Astrocyte (in vitro differentiated cells and primary cell): ENCODE measurements around the gene POLR1G. TPM values are rescaled to one million over a fixed set of nuclear protein-coding genes. Genes with fewer than 3 reads are reported as not detected.

Experiments
- DNase-seq: peaks from one replicate; pipeline ENCODE4 v3.0.0-alpha.2; 2010; ENCODE audit warnings: low read depth
- FAIRE-seq: peaks from 2 replicates; lab custom pipeline; 2011; peaks lifted over from hg19 to GRCh38; lab: Jason Lieb, UNC
- H2AFZ ChIP-seq: 2 replicates; pipeline ENCODE4 v1.6.0; 2012; ENCODE audit warnings: low read depth, low read length, inconsistent platforms
- H3K27ac ChIP-seq: 2 replicates; pipeline ENCODE4 v1.5.1; 2011; ENCODE audit warnings: low read depth, low read length, inconsistent platforms
- H3K27me3 ChIP-seq: 2 replicates; pipeline ENCODE4 v1.6.0; 2011; ENCODE audit warnings: low read length, inconsistent platforms; ENCODE audit not compliant: insufficient read depth
- H3K36me3 ChIP-seq: 2 replicates; pipeline ENCODE4 v1.5.1; 2011; ENCODE audit warnings: low read length, inconsistent platforms; ENCODE audit not compliant: insufficient read depth
- H3K4me1 ChIP-seq: 2 replicates; pipeline ENCODE4 v1.5.1; 2011; ENCODE audit warnings: low read length, inconsistent platforms; ENCODE audit not compliant: insufficient read depth
- H3K4me2 ChIP-seq: 2 replicates; pipeline ENCODE4 v1.6.0; 2012; ENCODE audit warnings: low read length, inconsistent platforms
- H3K4me3 ChIP-seq: 2 replicates; pipeline ENCODE4 v1.5.1; 2011; ENCODE audit warnings: low read depth, mild to moderate bottlenecking, low read length, inconsistent platforms; ENCODE audit not compliant: insufficient read depth
- H3K79me2 ChIP-seq: 2 replicates; pipeline ENCODE4 v1.6.0; 2012; ENCODE audit warnings: mild to moderate bottlenecking, low read length, inconsistent platforms; ENCODE audit not compliant: insufficient read depth
- H3K9ac ChIP-seq: 2 replicates; pipeline ENCODE4 v1.6.0; 2012; ENCODE audit warnings: mild to moderate bottlenecking, low read length, inconsistent platforms
- H3K9me3 ChIP-seq: 2 replicates; pipeline ENCODE4 v1.5.1; 2012; ENCODE audit warnings: low read depth, mild to moderate bottlenecking, low read length, inconsistent platforms; ENCODE audit not compliant: insufficient read depth
- H4K20me1 ChIP-seq: 2 replicates; pipeline ENCODE4 v1.6.0; 2012; ENCODE audit warnings: low read length, inconsistent platforms; ENCODE audit not compliant: insufficient read depth
- H3K27ac Mint-ChIP-seq: one replicate; pipeline ENCODE4 v1.8.0; 2021; ENCODE audit warnings: mild to moderate bottlenecking, mixed read lengths; ENCODE audit not compliant: unreplicated experiment
- H3K27me3 Mint-ChIP-seq: one replicate; pipeline ENCODE4 v1.8.0; 2021; ENCODE audit warnings: low read depth, mixed read lengths; ENCODE audit not compliant: unreplicated experiment
- H3K36me3 Mint-ChIP-seq: one replicate; pipeline ENCODE4 v1.8.0; 2021; ENCODE audit warnings: low read depth, mixed read lengths; ENCODE audit not compliant: unreplicated experiment
- H3K4me1 Mint-ChIP-seq: one replicate; pipeline ENCODE4 v1.8.0; 2021; ENCODE audit warnings: low read depth, mixed read lengths; ENCODE audit not compliant: unreplicated experiment
- H3K4me3 Mint-ChIP-seq: one replicate; pipeline ENCODE4 v1.8.0; 2021; ENCODE audit warnings: mild to moderate bottlenecking, moderate library complexity, mixed read lengths; ENCODE audit not compliant: unreplicated experiment
- H3K9me3 Mint-ChIP-seq: one replicate; pipeline ENCODE4 v1.8.0; 2021; ENCODE audit warnings: mild to moderate bottlenecking, mixed read lengths; ENCODE audit not compliant: unreplicated experiment
- EZH2 ChIP-seq: IDR thresholded peaks from 2 replicates; pipeline ENCODE4 v1.6.1; 2012; ENCODE audit warnings: mild to moderate bottlenecking, low read length, inconsistent platforms; ENCODE audit not compliant: insufficient read depth
- total RNA-seq: library from RNA; stranded (reverse); gene quantifications from 2 replicates; pipeline ENCODE4 v1.2.1, GENCODE V29; 2021
- TF ChIP-seq, protein P1 (sequence below): IDR thresholded peaks from 2 replicates; pipeline ENCODE4 v1.5.1; 2011; ENCODE audit warnings: low read depth, mild to moderate bottlenecking, inconsistent platforms, low read length, moderate library complexity; ENCODE audit not compliant: insufficient read depth

Gene POLR1G
- total RNA-seq, 1 donor from 2014 or later = 12.8 TPM

DNA sequence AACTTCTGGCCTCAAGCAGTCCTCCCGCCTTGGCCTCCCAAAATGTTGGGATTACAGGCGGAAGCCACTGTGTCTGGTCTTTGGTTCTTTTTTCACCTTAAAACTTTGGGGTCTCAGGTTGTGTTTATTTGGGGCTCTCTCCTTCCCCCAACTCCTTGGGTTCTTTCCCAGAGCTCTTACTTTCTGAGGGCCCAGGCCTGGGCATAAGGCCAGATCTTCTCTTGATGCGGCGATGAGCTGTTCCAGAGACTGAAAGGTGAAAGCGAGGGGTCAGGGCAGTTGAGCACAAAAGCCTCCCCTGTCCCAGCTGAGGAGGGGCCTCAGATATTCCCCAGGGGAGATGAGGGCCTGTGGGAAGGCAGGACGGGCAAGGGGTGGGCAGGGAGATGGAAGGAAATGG, 7.1 kb downstream of the POLR1G start:
- H3K27ac Mint-ChIP-seq = no peak overlapping the region
- no peak overlapping the region for H3K4me2 ChIP-seq
- no peak overlapping the region for H3K27ac ChIP-seq
- peaks cover 32% of the 10 kb centered on the region for H3K36me3 Mint-ChIP-seq
- TF ChIP-seq, protein P1, sequence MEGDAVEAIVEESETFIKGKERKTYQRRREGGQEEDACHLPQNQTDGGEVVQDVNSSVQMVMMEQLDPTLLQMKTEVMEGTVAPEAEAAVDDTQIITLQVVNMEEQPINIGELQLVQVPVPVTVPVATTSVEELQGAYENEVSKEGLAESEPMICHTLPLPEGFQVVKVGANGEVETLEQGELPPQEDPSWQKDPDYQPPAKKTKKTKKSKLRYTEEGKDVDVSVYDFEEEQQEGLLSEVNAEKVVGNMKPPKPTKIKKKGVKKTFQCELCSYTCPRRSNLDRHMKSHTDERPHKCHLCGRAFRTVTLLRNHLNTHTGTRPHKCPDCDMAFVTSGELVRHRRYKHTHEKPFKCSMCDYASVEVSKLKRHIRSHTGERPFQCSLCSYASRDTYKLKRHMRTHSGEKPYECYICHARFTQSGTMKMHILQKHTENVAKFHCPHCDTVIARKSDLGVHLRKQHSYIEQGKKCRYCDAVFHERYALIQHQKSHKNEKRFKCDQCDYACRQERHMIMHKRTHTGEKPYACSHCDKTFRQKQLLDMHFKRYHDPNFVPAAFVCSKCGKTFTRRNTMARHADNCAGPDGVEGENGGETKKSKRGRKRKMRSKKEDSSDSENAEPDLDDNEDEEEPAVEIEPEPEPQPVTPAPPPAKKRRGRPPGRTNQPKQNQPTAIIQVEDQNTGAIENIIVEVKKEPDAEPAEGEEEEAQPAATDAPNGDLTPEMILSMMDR = no peak
- TF ChIP-seq EZH2 = no peak
- H2AFZ ChIP-seq = no peak overlapping the region
- H3K4me3 Mint-ChIP-seq = no peak overlapping the region
- H3K27me3 Mint-ChIP-seq = no peaks in the 10 kb centered on the region
- no peaks in the 10 kb centered on the region for H4K20me1 ChIP-seq
- H3K79me2 ChIP-seq = peaks cover 4% of the 10 kb centered on the region
- no peaks in the 10 kb centered on the region for H3K4me1 ChIP-seq
- no peaks in the 10 kb centered on the region for H3K9me3 Mint-ChIP-seq
- peaks cover 19% of the 10 kb centered on the region for H3K36me3 ChIP-seq
- no peaks in the 10 kb centered on the region for H3K9me3 ChIP-seq
- H3K4me1 Mint-ChIP-seq = no peaks in the 10 kb centered on the region
- DNase-seq (no peak), FAIRE-seq (no peak)
- no peak overlapping the region for H3K4me3 ChIP-seq
- no peaks in the 10 kb centered on the region for H3K27me3 ChIP-seq
- H3K9ac ChIP-seq = peak overlapping the region; percentile 15

DNA sequence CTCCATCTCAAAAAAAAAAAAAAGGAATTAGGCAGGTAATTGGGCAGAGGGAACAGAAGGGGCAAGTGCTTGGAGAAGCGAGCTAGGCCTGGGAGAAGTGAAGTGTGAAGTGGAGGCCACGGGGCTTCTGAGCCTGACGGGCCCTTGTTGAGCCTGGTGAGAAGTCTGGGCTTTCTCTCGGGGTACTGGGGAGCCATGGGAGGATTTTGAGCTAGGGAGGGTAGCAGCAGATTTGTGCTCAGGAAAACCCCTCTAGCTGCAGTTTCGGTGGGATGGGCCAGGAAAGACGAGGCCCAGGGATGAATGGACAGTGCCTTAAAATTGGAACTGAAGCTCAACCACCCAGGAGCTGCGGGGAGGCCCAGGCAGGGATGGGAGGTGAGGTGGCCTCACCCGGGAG, 8.0 kb downstream of the POLR1G start:
- H3K27me3 Mint-ChIP-seq = no peaks in the 10 kb centered on the region
- Histone ChIP-seq H4K20me1 (no peaks in the 10 kb centered on the region), H3K27ac (no peak overlapping the region), H3K27me3 (no peaks in the 10 kb centered on the region), H3K36me3 (peaks cover 21% of the 10 kb centered on the region), H3K4me2 (no peak overlapping the region), H3K4me1 (no peaks in the 10 kb centered on the region), H3K9ac (no peak overlapping the region), H2AFZ (no peak overlapping the region), H3K4me3 (no peak overlapping the region), H3K9me3 (no peaks in the 10 kb centered on the region), H3K79me2 (peaks cover 4% of the 10 kb centered on the region)
- no peaks in the 10 kb centered on the region for H3K9me3 Mint-ChIP-seq
- TF ChIP-seq, protein P1 = no peak
- no peak for TF ChIP-seq EZH2
- no peaks in the 10 kb centered on the region for H3K4me1 Mint-ChIP-seq
- H3K36me3 Mint-ChIP-seq = peaks cover 25% of the 10 kb centered on the region
- H3K4me3 Mint-ChIP-seq = peak overlapping the region; percentile 11
- peak overlapping the region; percentile 34 for H3K27ac Mint-ChIP-seq
- DNase-seq (no peak), FAIRE-seq (no peak)

DNA sequence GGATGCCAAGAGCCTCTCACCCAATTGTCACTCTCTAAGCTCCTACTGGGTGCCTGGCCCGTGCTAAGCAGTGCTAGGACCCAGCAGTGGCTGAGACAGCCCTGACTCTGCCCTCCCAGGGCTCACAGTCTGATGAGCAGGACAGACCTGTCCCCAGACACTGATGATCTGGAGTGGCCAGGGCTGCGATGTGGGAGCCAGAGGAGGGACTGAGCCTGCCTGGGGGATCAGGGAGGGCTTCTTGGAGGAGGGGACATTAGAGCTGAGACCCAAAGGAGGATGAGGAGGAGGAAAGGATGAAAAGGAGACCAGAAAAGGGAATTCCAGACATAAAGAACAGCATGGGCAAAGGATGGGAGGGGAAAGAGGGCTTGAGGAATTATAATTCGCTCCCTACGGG, 10.7 kb downstream of the POLR1G start:
- Mint-ChIP-seq H3K27ac (no peak overlapping the region), H3K4me1 (peaks cover 3% of the 10 kb centered on the region), H3K4me3 (no peak overlapping the region), H3K9me3 (no peaks in the 10 kb centered on the region), H3K36me3 (peaks cover 28% of the 10 kb centered on the region), H3K27me3 (no peaks in the 10 kb centered on the region)
- H3K9ac ChIP-seq = no peak overlapping the region
- H3K79me2 ChIP-seq = peaks cover 14% of the 10 kb centered on the region
- no peak overlapping the region for H3K4me3 ChIP-seq
- H3K36me3 ChIP-seq = peaks cover 23% of the 10 kb centered on the region
- no peak overlapping the region for H3K27ac ChIP-seq
- FAIRE-seq (no peak), DNase-seq (no peak)
- H2AFZ ChIP-seq = no peak overlapping the region
- H3K4me2 ChIP-seq = no peak overlapping the region
- no peaks in the 10 kb centered on the region for H3K9me3 ChIP-seq
- TF ChIP-seq, protein P1 = no peak
- no peak for TF ChIP-seq EZH2
- H3K27me3 ChIP-seq = no peaks in the 10 kb centered on the region
- H3K4me1 ChIP-seq = peaks cover 3% of the 10 kb centered on the region
- peaks cover 9% of the 10 kb centered on the region for H4K20me1 ChIP-seq
